GM12872 (cell line): Measurements from ENCODE around the gene NELFCD.

Experiments
- TF ChIP-seq, protein P1 (sequence below): IDR thresholded peaks from 3 replicates; pipeline ENCODE4 v1.5.1; 2011; ENCODE audit warnings: low read depth, mild to moderate bottlenecking, low read length, moderate library complexity; ENCODE audit not compliant: insufficient read depth

The NELFCD gene

DNA sequence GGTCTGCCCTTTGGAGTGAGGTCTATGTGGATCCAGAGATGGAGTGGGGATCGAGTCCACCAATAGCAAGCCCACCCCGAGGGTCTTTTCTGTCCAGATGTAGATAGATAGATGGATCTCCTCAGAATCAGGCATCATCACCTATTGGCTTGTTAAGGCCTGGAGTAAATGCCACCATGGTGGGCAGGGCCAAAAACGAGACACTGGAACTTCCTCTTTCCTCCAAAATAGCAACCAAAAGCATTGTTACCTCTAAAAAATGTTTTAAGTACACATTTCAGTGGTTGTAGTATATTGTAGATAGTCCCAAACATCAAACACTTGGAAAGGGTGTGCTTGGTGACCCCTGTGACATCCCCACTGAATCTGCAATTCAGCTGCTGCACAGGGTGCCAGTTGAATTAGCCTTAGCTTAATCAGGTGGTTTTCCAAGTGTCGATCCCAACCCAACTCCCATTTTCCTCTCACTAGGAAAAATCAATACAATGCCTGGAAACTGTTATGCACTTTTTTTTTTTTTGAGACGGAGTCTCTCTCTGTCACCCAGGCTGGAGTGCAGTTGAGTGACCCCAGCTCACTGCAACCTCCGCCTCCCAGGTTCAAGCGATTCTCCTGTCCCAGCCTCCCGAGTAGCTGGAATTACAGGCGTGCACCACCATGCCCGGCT is 35.0 kb upstream of the NELFCD start:
- TF ChIP-seq, protein P1, sequence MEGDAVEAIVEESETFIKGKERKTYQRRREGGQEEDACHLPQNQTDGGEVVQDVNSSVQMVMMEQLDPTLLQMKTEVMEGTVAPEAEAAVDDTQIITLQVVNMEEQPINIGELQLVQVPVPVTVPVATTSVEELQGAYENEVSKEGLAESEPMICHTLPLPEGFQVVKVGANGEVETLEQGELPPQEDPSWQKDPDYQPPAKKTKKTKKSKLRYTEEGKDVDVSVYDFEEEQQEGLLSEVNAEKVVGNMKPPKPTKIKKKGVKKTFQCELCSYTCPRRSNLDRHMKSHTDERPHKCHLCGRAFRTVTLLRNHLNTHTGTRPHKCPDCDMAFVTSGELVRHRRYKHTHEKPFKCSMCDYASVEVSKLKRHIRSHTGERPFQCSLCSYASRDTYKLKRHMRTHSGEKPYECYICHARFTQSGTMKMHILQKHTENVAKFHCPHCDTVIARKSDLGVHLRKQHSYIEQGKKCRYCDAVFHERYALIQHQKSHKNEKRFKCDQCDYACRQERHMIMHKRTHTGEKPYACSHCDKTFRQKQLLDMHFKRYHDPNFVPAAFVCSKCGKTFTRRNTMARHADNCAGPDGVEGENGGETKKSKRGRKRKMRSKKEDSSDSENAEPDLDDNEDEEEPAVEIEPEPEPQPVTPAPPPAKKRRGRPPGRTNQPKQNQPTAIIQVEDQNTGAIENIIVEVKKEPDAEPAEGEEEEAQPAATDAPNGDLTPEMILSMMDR = no peak

DNA sequence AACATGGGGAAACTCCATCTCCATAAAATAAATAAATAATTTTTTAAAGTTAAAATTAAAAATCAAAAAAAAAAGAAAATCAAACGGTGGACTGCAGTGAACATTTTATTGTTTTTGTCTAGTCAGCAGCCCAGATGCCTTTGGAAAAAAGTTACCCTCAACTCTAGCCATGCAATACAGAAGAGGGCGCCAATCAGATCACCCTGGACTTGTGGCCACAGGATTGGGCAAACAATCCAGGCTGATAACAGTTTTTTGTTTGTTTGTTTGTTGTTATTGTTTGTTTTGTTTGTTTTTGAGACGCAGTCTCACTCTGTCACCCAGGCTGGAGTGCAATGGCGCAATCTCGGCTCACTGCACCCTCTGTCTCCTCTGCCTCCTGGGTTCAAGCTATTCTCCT is 30.5 kb upstream of the NELFCD start:
- TF ChIP-seq, protein P1 = 0 out of 3 replicates have a peak, but pooled peaks have one; percentile 14

DNA sequence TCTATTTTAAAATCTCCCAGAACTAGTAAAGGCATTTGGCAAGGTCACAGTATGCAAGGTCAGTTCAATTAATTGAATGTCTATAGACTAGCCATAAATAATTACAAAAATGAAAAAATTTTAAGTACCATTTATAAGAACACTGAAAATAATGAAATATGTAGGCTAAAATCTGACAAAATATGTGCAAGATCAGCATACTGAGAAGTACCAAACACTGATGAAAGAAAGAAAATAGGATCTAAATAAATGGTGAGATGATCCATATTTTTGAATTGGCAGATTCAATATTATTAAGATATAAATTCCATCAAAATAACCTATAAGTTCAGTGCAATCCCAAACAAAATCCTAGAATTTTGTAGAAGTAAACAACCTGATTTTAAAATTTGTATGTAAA is 28.0 kb upstream of the NELFCD start:
- TF ChIP-seq, protein P1 = no peak

DNA sequence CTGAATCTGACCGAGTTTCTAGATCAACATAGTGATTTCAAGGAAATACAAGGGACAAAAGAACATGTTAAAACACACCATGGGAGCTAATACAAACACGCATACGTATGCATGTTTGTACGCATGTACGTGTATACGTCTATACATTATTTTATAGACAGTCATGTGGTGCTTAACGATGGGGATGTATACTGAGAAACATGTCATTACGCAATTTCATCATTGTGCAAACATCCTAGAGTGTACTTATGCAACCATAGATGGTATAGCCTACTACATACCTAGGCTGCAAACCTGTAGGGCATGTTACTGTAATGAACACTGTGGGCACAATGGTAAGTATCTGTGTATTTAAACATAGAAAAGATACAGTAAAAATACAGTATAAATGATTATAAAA is 25.0 kb upstream of the NELFCD start:
- TF ChIP-seq, protein P1 = no peak

DNA sequence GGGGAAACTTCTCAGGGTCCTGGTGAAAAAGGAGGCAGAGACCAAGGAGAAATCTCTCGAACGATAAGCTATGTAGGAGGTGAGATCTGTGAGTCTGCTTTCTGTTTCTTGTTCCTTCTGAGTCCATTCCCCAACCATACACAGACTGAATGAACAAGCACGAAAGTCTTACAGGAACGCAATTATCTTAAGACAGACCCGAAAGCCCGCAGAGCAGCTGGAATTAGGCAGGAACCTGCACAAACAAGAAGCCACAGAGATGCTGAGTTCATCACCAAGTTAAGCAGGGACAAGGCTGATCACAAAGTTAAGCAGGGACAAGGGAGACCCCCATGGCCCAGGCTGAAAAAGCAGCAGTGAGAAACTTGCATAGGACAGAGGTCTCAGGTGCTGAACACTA is 21.4 kb upstream of the NELFCD start:
- TF ChIP-seq, protein P1 = no peak

DNA sequence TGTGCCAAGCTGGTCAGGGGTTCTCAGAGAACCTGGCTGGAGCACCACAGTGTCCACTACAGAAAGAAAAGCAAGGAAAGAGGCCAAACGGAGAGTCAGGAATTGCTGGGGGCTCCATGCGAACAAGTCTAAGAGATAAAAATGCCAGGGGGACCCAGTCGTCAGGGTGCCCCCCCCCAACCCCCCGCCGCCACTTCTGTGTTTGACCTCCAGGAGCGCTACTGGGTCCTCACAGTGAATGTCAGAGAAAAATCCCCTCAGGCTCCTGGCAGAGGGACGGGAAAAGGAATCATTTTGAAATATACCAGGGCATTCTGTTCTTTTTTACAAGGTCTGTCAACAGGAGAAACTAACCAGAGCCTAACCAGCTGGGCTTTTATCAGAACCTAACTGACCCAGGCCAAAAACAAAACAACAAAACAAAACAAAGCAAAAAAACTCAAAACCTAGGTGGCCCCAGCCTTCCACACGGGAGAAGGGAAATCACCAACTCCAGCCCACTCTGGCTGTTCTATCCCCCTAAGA is 17.9 kb upstream of the NELFCD start:
- TF ChIP-seq, protein P1 = no peak

DNA sequence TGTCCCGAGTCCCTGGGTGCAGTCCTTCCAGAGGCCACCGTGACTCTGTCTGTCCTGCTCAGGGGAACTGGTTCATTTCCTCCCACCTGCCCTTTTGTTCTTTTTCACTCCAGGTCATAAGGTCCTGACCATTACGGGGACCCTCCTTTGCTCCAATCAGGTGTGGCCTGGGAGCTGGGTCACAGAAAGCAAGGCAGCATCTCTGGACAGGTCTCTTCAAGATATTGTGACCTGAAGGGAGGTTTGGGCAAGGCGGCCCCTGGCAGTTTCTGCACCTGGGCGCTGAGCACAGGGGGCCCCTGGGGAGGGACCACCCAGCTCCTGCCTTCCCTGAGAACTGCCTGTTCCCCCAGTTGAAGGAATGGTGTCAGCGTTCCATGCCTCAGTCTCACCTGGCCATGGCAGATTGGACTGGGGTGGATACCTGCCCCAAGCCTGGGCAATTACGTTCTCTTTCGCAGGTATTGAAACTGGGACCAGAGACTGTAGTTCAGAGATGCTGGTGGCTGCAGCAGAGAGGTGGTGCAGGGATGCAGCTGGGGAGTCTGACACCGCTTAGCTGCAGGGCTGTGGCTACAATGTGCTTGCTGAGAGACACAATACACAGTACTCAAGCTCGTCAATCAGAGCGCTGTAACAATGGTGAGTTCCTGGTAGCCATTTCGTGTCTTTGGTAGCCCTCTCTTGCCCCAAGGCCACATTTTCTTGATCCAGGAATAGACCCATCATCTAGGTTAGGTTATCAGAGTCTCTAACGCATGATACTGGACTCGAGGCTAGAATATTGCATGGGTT is 15.6 kb upstream of the NELFCD start:
- TF ChIP-seq, protein P1 = no peak
